GM21528 (cell line): ENCODE data around the gene NDUFAF3.

ENCODE experiments used
- ATAC-seq: cut with Tn5 transposase; IDR thresholded peaks from one replicate; pipeline ENCODE4 v1.9.1; 2021; ENCODE audit warnings: mild to moderate bottlenecking, moderate library complexity; ENCODE audit not compliant: unreplicated experiment, low FRiP score

The NDUFAF3 gene

GRCh38 chr3:49021813-49022687 is at the start of gene NDUFAF3:
Gene NDUFAF3, plus strand, starts transcription at chr3:49022121. Its CDS starts 24 bp downstream, at chr3:49022145.
- peak; percentile 61 for ATAC-seq

- no peak for ATAC-seq
These were observed 47.7 kb upstream of the NDUFAF3 start for GRCh38 chr3:48974076-48974864.

- no peak for ATAC-seq
These were observed 42.5 kb upstream of the NDUFAF3 start for GRCh38 chr3:48979451-48979850.

GRCh38 chr3:48980295-48980694 is 41.6 kb upstream of the NDUFAF3 start:
- no peak for ATAC-seq

- no peak for ATAC-seq
These were observed 39.9 kb upstream of the NDUFAF3 start for GRCh38 chr3:48982016-48982415.

- ATAC-seq, result no peak
These were observed 39.2 kb upstream of the NDUFAF3 start for GRCh38 chr3:48982686-48983085.

- no peak for ATAC-seq
These were observed 38.8 kb upstream of the NDUFAF3 start for GRCh38 chr3:48983096-48983495.

GRCh38 chr3:48984663-48985062 is 37.3 kb upstream of the NDUFAF3 start:
- no peak for ATAC-seq

- no peak for ATAC-seq
These were observed 36.0 kb upstream of the NDUFAF3 start for GRCh38 chr3:48985831-48986376.

GRCh38 chr3:48989126-48989795 is 32.7 kb upstream of the NDUFAF3 start:
- no peak for ATAC-seq

GRCh38 chr3:48989796-48990635 is 31.9 kb upstream of the NDUFAF3 start, which contains the start of gene P4HTM:
Gene P4HTM, plus strand, starts transcription at chr3:48990241. Its CDS starts 16 bp downstream, at chr3:48990257.
- ATAC-seq, result peak; percentile 41

GRCh38 chr3:48990636-48991469 is 31.1 kb upstream of the NDUFAF3 start:
- ATAC-seq, result peak; percentile 17

- ATAC-seq, result no peak
These were observed 29.9 kb upstream of the NDUFAF3 start for GRCh38 chr3:48991851-48992545.

- ATAC-seq, result no peak
These were observed 28.1 kb upstream of the NDUFAF3 start for GRCh38 chr3:48993834-48994233.

- ATAC-seq, result no peak
These were observed 25.3 kb upstream of the NDUFAF3 start for GRCh38 chr3:48996640-48997039.

- no peak for ATAC-seq
These were observed 24.8 kb upstream of the NDUFAF3 start for GRCh38 chr3:48997102-48997635.

GRCh38 chr3:48997714-48998637 is 23.9 kb upstream of the NDUFAF3 start:
- no peak for ATAC-seq
